Stomach smooth muscle (tissue), 2 donors: ENCODE results near the gene FRMD4A.
A peak's percentile ranks its signal among the peaks of the same experiment; 100 is the strongest.

ENCODE experiments used
- H3K27ac ChIP-seq: one replicate; pipeline ENCODE4 v1.7.0; 2013; ENCODE audit warnings: mild to moderate bottlenecking, low read length, inconsistent platforms
- H3K27me3 ChIP-seq, 2 donors: one replicate each; pipeline ENCODE4 v1.7.0; 2013; ENCODE audit warnings: low read length in 2 of 2; ENCODE audit not compliant: insufficient read depth in 2 of 2, control insufficient read depth in 1 of 2
- H3K36me3 ChIP-seq, 2 donors: one replicate each; pipeline ENCODE4 v1.7.0; 2013; ENCODE audit warnings: low read length in 2 of 2; ENCODE audit not compliant: control insufficient read depth in 2 of 2, insufficient read depth in 2 of 2
- H3K4me1 ChIP-seq: one replicate; pipeline ENCODE4 v1.7.0; 2013; ENCODE audit warnings: low read length; ENCODE audit not compliant: control insufficient read depth, insufficient read depth
- H3K4me3 ChIP-seq, 2 donors: one replicate each; pipeline ENCODE4 v1.7.0; 2013; ENCODE audit warnings: low read length in 2 of 2
- H3K9ac ChIP-seq, 2 donors: one replicate each; pipeline ENCODE4 v1.7.0; 2013; ENCODE audit warnings: low read length in 2 of 2, mild to moderate bottlenecking in 1 of 2
- H3K9me3 ChIP-seq, 2 donors: one replicate each; pipeline ENCODE4 v1.7.0; 2013; ENCODE audit warnings: low read length in 2 of 2; ENCODE audit not compliant: control insufficient read depth in 2 of 2
- donor health status: healthy.
- donor health status: Pancreatic carcinoma.

The FRMD4A gene

DNA sequence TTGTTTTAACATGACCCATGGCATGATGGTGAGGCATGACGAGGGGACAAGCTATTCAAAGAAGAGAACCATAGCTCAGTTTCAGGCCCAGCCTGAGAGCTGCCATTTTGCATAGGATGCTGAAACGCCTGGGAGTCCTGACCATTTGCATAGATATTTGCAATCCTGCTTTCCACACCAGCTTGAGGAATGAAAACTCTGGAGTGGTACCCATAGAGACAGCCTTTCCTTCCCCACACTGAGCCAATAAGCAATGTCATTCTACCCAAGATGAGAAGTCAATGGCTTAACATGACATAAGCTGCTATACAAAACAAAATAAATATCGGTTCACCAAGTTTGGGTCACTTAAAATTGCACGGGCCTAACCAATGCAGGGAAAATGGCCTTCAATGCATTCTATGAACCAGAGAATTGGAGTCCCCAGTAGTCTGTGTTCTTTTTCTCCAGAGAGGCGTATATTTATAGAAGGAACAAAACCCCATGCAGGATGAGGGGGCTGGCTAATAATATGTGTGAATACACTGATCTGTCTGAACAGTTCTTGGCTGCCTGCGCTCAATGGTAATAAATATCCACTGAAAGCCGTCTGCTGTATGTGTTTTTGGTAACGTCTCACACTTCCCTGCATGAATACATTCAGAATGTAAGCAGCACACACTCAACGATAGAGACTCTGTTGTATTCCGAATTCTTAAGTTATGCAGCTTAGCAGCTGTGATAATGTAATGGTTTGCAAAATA lies 329.3 kb downstream of the FRMD4A start:
- Histone ChIP-seq H3K4me1 (peaks cover 2% of the 10 kb centered on the region), H3K4me3 (no peak overlapping the region)

DNA sequence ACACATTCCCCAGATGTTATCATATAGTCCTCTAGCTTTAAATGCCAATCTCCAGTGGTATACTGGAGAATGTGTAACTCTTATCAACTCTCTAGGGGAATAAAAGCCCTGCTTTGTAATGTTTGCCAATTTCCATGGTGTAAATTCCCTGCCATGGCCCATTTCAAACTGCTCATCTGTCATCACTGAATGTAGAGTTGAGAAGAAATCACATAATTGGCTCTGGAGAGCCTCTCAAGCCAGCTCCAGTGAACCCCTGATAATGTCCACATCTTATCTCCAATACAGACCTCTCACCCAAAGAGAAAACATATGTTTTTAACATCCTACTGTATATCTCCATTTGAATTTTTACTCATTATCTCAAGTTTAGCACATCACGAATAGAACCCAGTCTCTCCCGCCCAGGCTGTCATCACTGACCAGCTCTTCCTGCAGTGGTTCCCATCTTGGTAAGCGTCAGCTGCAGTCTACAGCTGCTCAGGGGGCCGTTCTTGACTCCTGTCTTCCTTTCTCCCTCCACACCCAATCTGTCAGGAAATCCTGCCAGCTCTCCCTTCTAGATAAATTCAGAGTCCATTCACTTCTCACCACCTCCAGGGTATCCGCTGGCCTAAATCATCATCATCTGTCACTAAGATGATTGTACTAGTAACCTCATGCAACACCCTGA lies 332.4 kb downstream of the FRMD4A start:
- Histone ChIP-seq H3K27me3 (no peaks in the 10 kb centered on the region), H3K4me1 (peaks cover 2% of the 10 kb centered on the region), H3K27ac (no peak overlapping the region), H3K9me3 (no peaks in the 10 kb centered on the region), H3K4me3 (no peak overlapping the region), H3K36me3 (no peaks in the 10 kb centered on the region), H3K9ac (no peak overlapping the region)

More for the DNA sequence above, 329.3 kb downstream of the FRMD4A start:
- H3K9me3 ChIP-seq, result no peaks in the 10 kb centered on the region
- no peak overlapping the region for H3K9ac ChIP-seq
- no peaks in the 10 kb centered on the region for H3K36me3 ChIP-seq
- no peak overlapping the region for H3K27ac ChIP-seq
- H3K27me3 ChIP-seq, result no peaks in the 10 kb centered on the region

DNA sequence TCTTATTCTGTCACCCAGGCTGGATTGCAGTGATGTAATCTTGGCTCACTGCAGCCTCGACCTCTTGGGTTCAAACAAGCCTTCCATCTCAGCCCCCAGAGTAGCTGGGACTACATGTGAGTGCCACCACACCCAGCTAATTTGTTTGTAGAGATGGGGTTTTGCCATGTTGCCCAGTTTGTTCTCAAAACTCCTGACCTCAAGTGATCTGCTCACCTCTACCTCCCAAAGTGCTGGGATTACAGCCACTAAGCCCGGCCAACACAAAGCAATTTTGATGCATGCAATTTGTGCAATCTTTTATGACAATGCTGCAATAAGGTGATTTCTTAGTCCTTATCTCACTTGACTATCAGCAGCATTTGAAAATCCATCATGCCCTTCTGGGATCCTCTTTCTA lies 333.1 kb downstream of the FRMD4A start:
- no peak overlapping the region for H3K27ac ChIP-seq
- H3K4me1 ChIP-seq, result peaks cover 2% of the 10 kb centered on the region
- H3K9ac ChIP-seq, result no peak overlapping the region
- no peak overlapping the region for H3K4me3 ChIP-seq
- no peaks in the 10 kb centered on the region for H3K27me3 ChIP-seq
- H3K9me3 ChIP-seq, result no peaks in the 10 kb centered on the region
- H3K36me3 ChIP-seq, result no peaks in the 10 kb centered on the region

DNA sequence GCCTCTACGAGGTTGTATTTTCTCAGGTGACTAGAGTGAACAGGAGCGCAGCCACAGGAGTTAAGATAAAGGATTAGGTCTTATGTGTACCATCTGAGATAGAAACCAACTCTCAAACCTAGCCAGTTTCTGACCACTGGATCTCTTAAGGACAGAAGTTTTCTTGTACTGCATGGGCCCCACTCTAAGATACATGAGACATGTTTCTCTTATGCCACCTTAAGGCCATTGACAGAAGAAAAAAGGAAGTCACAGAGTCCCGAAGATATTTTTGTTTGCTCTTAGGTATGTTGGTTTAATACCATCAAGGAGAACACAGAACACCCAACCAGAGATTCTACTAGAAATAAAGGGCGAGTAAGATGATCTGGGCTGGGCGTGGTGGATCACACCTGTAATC lies 335.8 kb downstream of the FRMD4A start:
- Histone ChIP-seq H3K4me1 (peaks cover 17% of the 10 kb centered on the region), H3K27ac (no peak overlapping the region), H3K4me3 (no peak overlapping the region), H3K9ac (no peak overlapping the region), H3K36me3 (no peaks in the 10 kb centered on the region), H3K27me3 (no peaks in the 10 kb centered on the region), H3K9me3 (no peaks in the 10 kb centered on the region)

DNA sequence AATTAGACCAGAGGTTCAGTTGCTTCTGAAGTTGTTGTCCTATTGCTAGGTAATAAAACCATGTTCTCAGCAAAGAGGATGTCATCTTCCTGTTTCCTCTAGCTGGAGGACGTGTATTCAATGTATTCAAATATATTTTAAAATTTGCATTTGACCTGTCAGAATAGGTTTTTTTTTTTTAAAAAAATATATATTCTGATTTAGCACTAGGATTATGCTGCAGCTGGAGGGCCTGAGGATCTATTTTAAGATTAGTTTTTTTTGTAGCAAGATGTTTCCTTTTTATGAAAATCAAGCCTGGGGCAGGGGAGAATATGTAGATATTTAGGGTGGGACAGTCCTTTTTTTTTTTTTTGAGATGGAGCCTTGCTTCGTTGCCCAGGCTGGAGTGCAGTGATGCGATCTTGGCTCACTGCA lies 337.0 kb downstream of the FRMD4A start:
- H3K9ac ChIP-seq, result no peak overlapping the region
- no peaks in the 10 kb centered on the region for H3K9me3 ChIP-seq
- H3K4me1 ChIP-seq, result peaks cover 18% of the 10 kb centered on the region
- H3K27ac ChIP-seq, result no peak overlapping the region
- no peak overlapping the region for H3K4me3 ChIP-seq
- H3K27me3 ChIP-seq, result no peaks in the 10 kb centered on the region
- no peaks in the 10 kb centered on the region for H3K36me3 ChIP-seq

DNA sequence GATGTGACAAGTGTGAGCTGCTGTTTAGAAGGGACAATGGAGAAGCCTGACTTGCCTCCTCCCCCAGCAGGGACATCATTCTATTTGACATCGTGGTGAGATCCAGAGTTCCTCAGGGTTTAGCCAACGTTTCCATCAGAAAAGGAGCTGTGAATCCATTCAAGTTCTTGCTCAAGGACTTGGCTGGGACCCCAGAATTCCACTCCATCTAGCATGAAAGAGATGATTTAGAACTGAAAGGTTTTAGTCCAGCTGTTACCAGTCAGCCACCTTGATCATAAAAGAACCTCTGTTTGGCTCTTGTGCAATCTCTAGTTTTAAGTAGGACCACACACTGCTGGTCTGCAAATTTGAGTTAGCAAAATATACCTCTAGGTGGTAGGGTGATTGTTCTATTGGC lies 337.6 kb downstream of the FRMD4A start:
- H3K27me3 ChIP-seq, result no peaks in the 10 kb centered on the region
- H3K4me1 ChIP-seq, result peaks cover 18% of the 10 kb centered on the region
- H3K27ac ChIP-seq, result no peak overlapping the region
- no peaks in the 10 kb centered on the region for H3K36me3 ChIP-seq
- no peaks in the 10 kb centered on the region for H3K9me3 ChIP-seq
- H3K9ac ChIP-seq, result no peak overlapping the region
- no peak overlapping the region for H3K4me3 ChIP-seq

DNA sequence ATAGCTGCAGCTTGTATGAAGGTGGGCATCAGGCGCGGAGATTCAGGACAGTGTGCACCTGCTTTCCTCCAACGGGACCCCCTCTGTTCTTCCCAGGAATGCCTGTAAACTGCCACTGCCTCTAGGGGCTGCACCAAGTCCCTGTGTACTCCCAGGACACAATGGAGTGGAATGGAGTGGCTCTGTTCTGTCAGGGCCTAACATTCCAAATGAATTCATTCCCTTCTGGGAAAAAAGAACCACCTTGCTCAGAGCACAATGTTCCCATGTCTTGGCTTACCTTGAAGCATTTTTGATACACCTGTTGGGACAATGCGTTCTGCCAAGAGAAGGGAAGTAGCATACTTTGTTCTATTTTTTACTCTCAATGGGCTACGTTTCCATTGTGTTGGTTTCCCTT lies 339.4 kb downstream of the FRMD4A start:
- Histone ChIP-seq H3K9me3 (no peaks in the 10 kb centered on the region), H3K4me3 (peak overlapping the region in 1 of 2 donors; percentile 40), H3K27ac (peak overlapping the region; percentile 62), H3K4me1 (peaks cover 18% of the 10 kb centered on the region), H3K9ac (no peak overlapping the region), H3K36me3 (no peaks in the 10 kb centered on the region), H3K27me3 (no peaks in the 10 kb centered on the region)

DNA sequence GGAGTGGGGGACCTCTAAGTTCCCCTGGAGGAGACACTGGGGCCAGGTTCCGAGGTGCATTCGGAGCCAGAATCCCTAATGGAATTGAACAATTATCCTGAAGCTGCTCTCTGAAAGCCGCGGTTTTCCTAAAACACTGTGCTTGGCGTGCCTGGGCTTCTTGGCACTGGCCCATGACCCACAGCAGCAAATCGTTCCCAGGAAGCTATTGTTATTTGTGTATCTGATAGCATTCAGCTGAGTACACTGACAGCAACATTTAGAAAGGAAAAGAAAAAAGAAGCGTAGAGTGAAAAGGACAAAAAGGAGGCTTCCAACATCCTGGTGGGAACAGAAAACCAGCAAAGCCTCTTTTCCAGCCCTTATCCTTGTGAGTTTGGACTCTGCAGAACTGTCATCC lies 339.8 kb downstream of the FRMD4A start:
- Histone ChIP-seq H3K4me3 (peak overlapping the region in 1 of 2 donors; percentile 40), H3K36me3 (no peaks in the 10 kb centered on the region), H3K9ac (peak overlapping the region; percentile 29 to 36), H3K27ac (peak overlapping the region; percentile 62), H3K27me3 (no peaks in the 10 kb centered on the region), H3K9me3 (no peaks in the 10 kb centered on the region), H3K4me1 (peaks cover 18% of the 10 kb centered on the region)

DNA sequence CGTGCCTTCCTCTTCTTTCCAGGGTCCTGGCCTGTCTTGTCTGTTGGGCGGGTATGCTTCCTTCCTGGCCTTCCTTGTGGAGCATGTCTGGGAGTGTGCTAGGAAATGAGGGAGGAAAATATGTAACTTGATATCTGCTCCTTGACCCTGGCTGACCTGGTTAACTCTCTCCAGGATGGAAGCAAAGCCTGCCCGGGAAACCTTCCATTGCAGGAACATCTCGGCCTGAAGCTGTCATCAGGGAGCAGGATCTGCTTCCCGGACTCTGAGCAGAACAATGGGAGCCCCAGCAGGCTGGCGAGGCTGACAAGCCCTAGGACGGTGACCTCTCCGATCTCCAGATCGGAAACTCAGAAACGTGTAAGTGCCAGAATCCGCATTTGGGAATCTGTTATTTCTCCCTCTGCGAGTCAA lies 340.3 kb downstream of the FRMD4A start:
- no peak overlapping the region for H3K9ac ChIP-seq
- H3K36me3 ChIP-seq, result no peaks in the 10 kb centered on the region
- peak overlapping the region in 1 of 2 donors; percentile 40 for H3K4me3 ChIP-seq
- H3K4me1 ChIP-seq, result peaks cover 18% of the 10 kb centered on the region
- no peaks in the 10 kb centered on the region for H3K9me3 ChIP-seq
- no peaks in the 10 kb centered on the region for H3K27me3 ChIP-seq
- peak overlapping the region; percentile 62 for H3K27ac ChIP-seq

DNA sequence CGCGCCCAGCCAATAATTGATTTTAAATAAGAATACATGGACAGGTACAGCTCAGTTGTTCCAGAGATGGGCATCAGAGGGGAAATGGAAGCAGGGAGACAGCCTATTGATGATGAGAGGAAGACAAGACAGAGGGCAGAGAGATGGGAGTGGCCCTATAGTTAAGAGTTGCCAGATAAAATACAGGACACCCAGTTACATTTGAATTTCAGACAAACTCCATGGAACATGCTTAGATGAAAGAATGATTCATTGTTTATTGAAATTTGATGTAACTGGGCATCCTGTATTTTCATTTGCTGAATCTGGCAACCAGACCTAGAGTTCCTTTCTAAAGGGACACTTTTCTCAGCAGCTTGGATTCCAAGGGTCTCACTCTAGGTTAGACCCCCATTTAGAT lies 341.1 kb downstream of the FRMD4A start:
- Histone ChIP-seq H3K27ac (peak overlapping the region; percentile 49), H3K27me3 (no peaks in the 10 kb centered on the region), H3K9me3 (no peaks in the 10 kb centered on the region), H3K4me3 (no peak overlapping the region), H3K36me3 (no peaks in the 10 kb centered on the region), H3K9ac (no peak overlapping the region), H3K4me1 (peaks cover 18% of the 10 kb centered on the region)

DNA sequence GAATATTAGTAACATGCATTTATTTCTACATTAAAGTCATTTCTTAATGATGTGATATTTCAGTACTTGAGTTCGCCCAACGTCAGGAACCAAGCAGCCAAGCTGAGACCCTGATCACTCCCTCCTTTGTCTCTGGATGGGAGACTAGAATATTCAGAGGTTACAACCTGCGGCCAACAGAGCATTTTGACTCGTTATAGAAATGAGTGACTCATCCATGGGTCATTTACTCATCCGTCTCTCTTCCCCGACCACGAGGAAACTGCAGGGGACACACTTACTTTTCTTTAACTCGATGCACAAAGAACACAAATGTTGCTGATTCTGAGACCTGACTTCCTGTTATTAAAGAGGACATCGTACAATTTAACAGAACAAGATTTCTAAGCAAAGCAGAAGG lies 343.3 kb downstream of the FRMD4A start:
- Histone ChIP-seq H3K9ac (no peak overlapping the region), H3K27ac (no peak overlapping the region), H3K27me3 (no peaks in the 10 kb centered on the region), H3K9me3 (no peaks in the 10 kb centered on the region), H3K4me3 (no peak overlapping the region), H3K36me3 (no peaks in the 10 kb centered on the region), H3K4me1 (peaks cover 18% of the 10 kb centered on the region)
